Activated T-helper 1 cell treated with anti-CD3 and anti-CD28 coated beads, Interleukin-12 subunit alpha, Interleukin-12 subunit beta, Interleukin-2, Interleukin-4 antibody, amounts not matched to agents 30 ng/mL and 10 ng/mL and 1 ng/mL, durations not matched to agents 14 hours and 24 hours and 36 hours (primary cell): Measurements from ENCODE around the gene TRPV5. TPM values are rescaled to one million over a fixed set of nuclear protein-coding genes. Genes with fewer than 3 reads are reported as not detected.

Experiments
- DNase-seq: peaks from one replicate; pipeline ENCODE4 v3.0.0; 2021; ENCODE audit warnings: low spot score
- H3K27ac Mint-ChIP-seq: one replicate; pipeline ENCODE4 v1.8.0; 2021; ENCODE audit warnings: mild to moderate bottlenecking, mixed read lengths
- H3K27me3 Mint-ChIP-seq: one replicate; pipeline ENCODE4 v1.8.0; 2022; ENCODE audit warnings: mild to moderate bottlenecking, moderate library complexity, mixed read lengths; ENCODE audit not compliant: insufficient read depth
- H3K36me3 Mint-ChIP-seq: one replicate; pipeline ENCODE4 v1.8.0; 2021; ENCODE audit warnings: low read depth, mixed read lengths
- H3K4me1 Mint-ChIP-seq: one replicate; pipeline ENCODE4 v1.8.0; 2021; ENCODE audit warnings: low read depth, mixed read lengths
- H3K4me3 Mint-ChIP-seq: one replicate; pipeline ENCODE4 v1.8.0; 2021; ENCODE audit warnings: mild to moderate bottlenecking, moderate library complexity, mixed read lengths
- H3K9me3 Mint-ChIP-seq: one replicate; pipeline ENCODE4 v1.8.0; 2021; ENCODE audit warnings: mixed read lengths
- intact Hi-C: fragments of 100-400 bp; cut with micrococcal nuclease; formaldehyde crosslinking; loops from one replicate; pipeline ENCODE4 v1.15.1; 2024
- total RNA-seq: library from RNA; stranded (reverse); gene quantifications from 2 replicates; pipeline ENCODE4 v1.2.3, GENCODE V29; 2022

The TRPV5 gene
- total RNA-seq, 1 donor from 2014 or later = not detected

DNA sequence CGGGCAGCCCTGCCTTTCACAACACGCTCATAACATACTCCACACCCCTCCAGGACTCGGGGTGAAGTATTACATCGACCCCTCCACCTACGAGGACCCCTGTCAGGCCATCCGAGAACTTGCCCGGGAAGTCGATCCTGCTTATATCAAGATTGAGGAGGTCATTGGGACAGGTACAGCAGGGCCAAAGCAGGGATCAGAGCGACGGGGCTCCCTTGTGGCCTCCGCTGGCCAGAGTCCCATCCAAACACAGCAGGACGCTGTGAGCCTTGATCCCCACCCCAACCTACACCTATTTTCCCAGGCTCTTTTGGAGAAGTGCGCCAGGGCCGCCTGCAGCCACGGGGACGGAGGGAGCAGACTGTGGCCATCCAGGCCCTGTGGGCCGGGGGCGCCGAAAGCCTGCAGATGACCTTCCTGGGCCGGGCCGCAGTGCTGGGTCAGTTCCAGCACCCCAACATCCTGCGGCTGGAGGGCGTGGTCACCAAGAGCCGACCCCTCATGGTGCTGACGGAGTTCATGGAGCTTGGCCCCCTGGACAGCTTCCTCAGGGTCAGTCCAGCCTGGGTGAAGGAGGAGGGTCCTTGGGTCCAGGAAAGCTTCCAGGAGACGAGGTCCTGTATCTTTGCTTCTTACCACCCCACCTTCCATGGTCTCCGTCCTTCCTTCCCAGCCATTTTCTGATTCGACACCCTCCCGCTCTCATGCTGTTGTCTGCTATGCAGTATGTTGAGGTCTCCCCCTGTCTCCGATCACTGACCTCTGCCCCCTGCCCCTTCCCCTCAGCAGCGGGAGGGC is 65.2 kb downstream of the TRPV5 start:
- no peaks in the 10 kb centered on the region for H3K4me1 Mint-ChIP-seq
- H3K27me3 Mint-ChIP-seq = no peaks in the 10 kb centered on the region
- intact Hi-C loops = no loop called here
- no peak overlapping the region for H3K27ac Mint-ChIP-seq
- no peaks in the 10 kb centered on the region for H3K9me3 Mint-ChIP-seq
- no peaks in the 10 kb centered on the region for H3K36me3 Mint-ChIP-seq
- H3K4me3 Mint-ChIP-seq = no peak overlapping the region
- no peak for DNase-seq

DNA sequence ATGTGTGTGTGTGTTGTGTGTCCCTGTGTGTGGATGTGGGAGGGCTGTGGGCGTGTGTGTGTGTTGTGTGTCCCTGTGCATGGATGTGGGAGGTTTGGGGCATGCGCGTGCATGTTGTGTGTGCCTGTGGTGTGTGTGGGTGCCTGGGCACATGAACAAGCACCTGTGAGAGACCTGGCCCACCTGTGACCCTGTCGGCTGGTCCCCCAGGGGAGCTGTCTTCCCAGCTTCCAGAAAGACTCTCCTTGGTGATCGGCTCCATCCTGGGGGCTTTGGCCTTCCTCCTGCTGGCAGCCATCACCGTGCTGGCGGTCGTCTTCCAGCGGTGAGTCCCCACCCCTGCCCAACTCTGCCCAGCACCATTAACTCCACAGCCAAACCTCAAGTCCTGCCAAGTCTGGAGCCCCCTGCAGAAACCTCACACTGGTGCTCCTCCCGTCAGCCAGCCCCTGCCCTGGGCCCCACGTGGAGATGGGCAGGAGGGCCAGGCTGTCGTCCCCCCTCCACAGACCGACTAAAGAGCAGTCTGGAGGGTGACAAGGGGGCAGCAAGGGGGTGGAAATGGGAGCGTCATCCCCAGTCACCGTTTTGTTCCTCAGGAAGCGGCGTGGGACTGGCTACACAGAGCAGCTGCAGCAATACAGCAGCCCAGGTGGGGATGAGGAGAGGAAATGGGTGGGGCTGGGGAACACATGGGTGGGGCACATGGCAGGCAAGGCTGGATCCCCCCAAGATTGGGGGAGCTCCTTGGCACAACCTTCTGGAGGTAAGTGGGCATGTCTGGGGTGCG is 66.0 kb downstream of the TRPV5 start:
- Mint-ChIP-seq H3K9me3 (no peaks in the 10 kb centered on the region), H3K27me3 (no peaks in the 10 kb centered on the region), H3K4me1 (no peaks in the 10 kb centered on the region), H3K27ac (no peak overlapping the region), H3K36me3 (no peaks in the 10 kb centered on the region), H3K4me3 (no peak overlapping the region)
- no peak for DNase-seq
- intact Hi-C loops = no loop called here

DNA sequence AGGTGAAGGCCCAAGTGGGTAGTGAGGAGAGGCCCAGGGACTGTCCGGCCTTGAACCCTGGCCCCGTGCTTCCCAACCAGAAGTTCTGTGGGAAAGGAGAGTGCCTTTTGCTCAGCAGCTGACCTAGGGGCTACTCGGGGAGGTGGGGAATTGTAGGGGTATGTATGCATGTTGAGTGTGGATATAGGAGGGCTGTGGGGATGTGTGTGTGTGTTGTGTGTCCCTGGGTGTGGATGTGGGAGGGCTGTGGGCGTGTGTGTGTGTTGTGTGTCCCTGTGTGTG is 66.5 kb downstream of the TRPV5 start:
- Mint-ChIP-seq H3K27ac (no peak overlapping the region), H3K27me3 (no peaks in the 10 kb centered on the region)
- intact Hi-C loops = no loop called here

DNA sequence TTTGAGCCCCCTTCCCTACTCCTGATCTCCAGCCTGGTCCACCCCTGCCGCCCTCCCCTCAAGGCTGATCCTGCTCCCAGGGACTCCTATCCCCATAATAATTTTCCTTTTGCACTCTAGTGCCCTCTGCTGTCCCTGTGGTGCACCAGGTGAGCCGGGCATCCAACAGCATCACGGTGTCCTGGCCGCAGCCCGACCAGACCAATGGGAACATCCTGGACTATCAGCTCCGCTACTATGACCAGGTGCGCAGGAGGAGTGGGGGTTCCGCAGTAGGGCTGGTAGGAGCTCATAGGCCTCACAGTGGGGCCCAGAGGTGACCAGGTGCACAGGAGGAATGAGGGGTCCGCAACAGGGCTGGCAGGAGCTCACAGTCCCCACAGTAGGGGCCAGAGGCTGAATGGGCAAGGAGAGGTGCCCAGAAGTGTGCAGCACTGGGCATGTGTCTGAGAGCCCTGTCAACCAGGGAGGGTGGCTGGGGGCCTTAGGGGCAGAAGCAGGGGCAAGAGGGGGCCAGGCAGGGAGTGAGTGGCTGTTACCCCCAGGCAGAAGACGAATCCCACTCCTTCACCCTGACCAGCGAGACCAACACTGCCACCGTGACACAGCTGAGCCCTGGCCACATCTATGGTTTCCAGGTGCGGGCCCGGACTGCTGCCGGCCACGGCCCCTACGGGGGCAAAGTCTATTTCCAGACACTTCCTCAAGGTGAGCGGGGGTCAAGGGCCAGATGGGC is 67.0 kb downstream of the TRPV5 start:
- no peaks in the 10 kb centered on the region for H3K9me3 Mint-ChIP-seq
- no peaks in the 10 kb centered on the region for H3K36me3 Mint-ChIP-seq
- peaks cover 2% of the 10 kb centered on the region for H3K27me3 Mint-ChIP-seq
- no peak overlapping the region for H3K27ac Mint-ChIP-seq
- DNase-seq = no peak
- no peaks in the 10 kb centered on the region for H3K4me1 Mint-ChIP-seq
- H3K4me3 Mint-ChIP-seq = no peak overlapping the region
- intact Hi-C loops = loop anchor here (1.0 kb wide), 1 partner anchor 12 kb away; no protein-coding TSS in a partner anchor

More for the DNA sequence above, 66.5 kb downstream of the TRPV5 start:
- H3K9me3 Mint-ChIP-seq = no peaks in the 10 kb centered on the region
- DNase-seq = no peak
- no peaks in the 10 kb centered on the region for H3K36me3 Mint-ChIP-seq
- no peak overlapping the region for H3K4me3 Mint-ChIP-seq
- no peaks in the 10 kb centered on the region for H3K4me1 Mint-ChIP-seq

GRCh38 chr7:142865766-142866165 is 67.8 kb downstream of the TRPV5 start:
- no peak overlapping the region for H3K27ac Mint-ChIP-seq
- H3K4me1 Mint-ChIP-seq = no peaks in the 10 kb centered on the region
- H3K36me3 Mint-ChIP-seq = no peaks in the 10 kb centered on the region
- no peak overlapping the region for H3K4me3 Mint-ChIP-seq
- no peak for DNase-seq
- peaks cover 5% of the 10 kb centered on the region for H3K27me3 Mint-ChIP-seq
- H3K9me3 Mint-ChIP-seq = no peaks in the 10 kb centered on the region
- intact Hi-C loops = loop anchor here (1.0 kb wide), 1 partner anchor 11 kb away; no protein-coding TSS in a partner anchor

DNA sequence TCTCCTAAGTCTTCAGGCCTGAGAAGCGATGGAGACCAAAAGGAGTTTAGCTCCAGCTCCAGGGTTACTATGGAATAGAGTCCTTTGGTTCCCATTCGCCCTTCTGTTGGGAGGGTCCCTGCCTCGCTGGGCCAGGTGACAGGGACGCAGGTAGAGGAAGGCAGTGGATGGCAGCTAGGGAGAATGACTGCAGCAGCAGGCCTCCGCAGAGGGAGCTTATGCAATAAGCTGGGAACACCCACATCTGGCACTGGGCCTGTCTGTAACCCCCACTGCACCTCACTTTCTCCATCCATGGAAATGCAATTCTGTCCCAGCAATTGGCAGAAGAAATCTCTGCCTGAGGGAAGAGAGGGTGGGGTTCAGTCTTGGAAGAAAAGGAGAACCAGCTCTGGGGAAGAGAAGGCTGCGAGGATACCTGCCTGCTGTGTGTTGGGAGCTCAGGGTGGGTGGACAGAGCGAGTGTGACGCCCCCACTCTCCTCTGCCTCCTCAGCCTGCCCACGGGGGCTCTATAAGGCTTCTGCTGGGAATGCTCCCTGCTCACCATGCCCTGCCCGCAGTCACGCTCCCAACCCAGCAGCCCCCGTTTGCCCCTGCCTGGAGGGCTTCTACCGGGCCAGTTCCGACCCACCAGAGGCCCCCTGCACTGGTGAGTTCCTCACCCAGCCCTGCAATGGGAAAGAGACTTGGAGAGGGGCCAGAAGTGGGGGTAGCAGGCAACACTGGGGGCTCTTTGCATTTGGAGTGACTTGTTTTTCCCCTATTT is 68.4 kb downstream of the TRPV5 start:
- Mint-ChIP-seq H3K4me1 (no peaks in the 10 kb centered on the region), H3K36me3 (no peaks in the 10 kb centered on the region), H3K4me3 (no peak overlapping the region), H3K9me3 (no peaks in the 10 kb centered on the region), H3K27ac (no peak overlapping the region), H3K27me3 (peaks cover 11% of the 10 kb centered on the region)
- intact Hi-C loops = no loop called here
- DNase-seq = no peak

DNA sequence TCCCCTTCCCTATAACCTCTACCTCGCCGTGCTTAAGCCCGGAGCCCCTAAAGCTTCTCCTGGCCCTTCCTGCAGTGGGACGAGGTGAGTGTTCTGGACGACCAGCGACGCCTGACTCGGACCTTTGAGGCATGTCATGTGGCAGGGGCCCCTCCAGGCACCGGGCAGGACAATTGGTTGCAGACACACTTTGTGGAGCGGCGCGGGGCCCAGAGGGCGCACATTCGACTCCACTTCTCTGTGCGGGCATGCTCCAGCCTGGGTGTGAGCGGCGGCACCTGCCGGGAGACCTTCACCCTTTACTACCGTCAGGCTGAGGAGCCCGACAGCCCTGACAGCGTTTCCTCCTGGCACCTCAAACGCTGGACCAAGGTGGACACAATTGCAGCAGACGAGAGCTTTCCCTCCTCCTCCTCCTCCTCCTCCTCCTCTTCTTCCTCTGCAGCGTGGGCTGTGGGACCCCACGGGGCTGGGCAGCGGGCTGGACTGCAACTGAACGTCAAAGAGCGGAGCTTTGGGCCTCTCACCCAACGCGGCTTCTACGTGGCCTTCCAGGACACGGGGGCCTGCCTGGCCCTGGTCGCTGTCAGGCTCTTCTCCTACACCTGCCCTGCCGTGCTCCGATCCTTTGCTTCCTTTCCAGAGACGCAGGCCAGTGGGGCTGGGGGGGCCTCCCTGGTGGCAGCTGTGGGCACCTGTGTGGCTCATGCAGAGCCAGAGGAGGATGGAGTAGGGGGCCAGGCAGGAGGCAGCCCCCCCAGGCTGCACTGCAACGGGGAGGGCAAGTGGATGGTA is 69.5 kb downstream of the TRPV5 start:
- no peak overlapping the region for H3K4me3 Mint-ChIP-seq
- H3K36me3 Mint-ChIP-seq = no peaks in the 10 kb centered on the region
- intact Hi-C loops = no loop called here
- no peak for DNase-seq
- H3K9me3 Mint-ChIP-seq = no peaks in the 10 kb centered on the region
- H3K4me1 Mint-ChIP-seq = no peaks in the 10 kb centered on the region
- peaks cover 11% of the 10 kb centered on the region for H3K27me3 Mint-ChIP-seq
- no peak overlapping the region for H3K27ac Mint-ChIP-seq

GRCh38 chr7:142862786-142863400 is 70.7 kb downstream of the TRPV5 start:
- peaks cover 11% of the 10 kb centered on the region for H3K27me3 Mint-ChIP-seq
- no peak overlapping the region for H3K27ac Mint-ChIP-seq
- H3K9me3 Mint-ChIP-seq = no peaks in the 10 kb centered on the region
- no peak for DNase-seq
- H3K36me3 Mint-ChIP-seq = no peaks in the 10 kb centered on the region
- H3K4me1 Mint-ChIP-seq = no peaks in the 10 kb centered on the region
- no peak overlapping the region for H3K4me3 Mint-ChIP-seq
- intact Hi-C loops = no loop called here

DNA sequence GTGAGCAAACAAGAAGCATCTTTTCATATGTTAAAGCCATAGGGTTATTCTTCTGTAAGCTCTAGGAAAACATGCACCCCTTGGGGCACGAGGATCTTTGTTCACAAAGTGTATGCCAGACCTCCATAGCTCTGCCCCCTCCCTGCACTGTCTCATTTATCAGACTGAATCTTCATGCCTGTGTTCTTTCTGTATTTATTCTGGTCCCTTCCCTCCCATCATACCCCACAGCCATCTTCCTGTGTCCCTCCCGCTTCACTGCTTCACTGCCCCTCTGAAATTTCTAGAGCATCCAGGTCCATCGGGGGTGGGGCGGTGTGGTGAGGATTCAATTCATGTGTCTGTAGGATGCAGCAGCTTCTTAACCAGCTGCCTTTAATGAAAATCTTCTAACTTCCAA is 71.2 kb downstream of the TRPV5 start:
- H3K4me1 Mint-ChIP-seq = no peaks in the 10 kb centered on the region
- no peak overlapping the region for H3K27ac Mint-ChIP-seq
- peaks cover 11% of the 10 kb centered on the region for H3K27me3 Mint-ChIP-seq
- DNase-seq = no peak
- H3K36me3 Mint-ChIP-seq = no peaks in the 10 kb centered on the region
- no peaks in the 10 kb centered on the region for H3K9me3 Mint-ChIP-seq
- H3K4me3 Mint-ChIP-seq = no peak overlapping the region
- intact Hi-C loops = no loop called here

GRCh38 chr7:142860968-142861367 is 72.6 kb downstream of the TRPV5 start:
- Mint-ChIP-seq H3K27ac (no peak overlapping the region), H3K4me1 (no peaks in the 10 kb centered on the region), H3K9me3 (no peaks in the 10 kb centered on the region), H3K4me3 (no peak overlapping the region), H3K27me3 (peaks cover 21% of the 10 kb centered on the region), H3K36me3 (no peaks in the 10 kb centered on the region)
- DNase-seq = no peak
- intact Hi-C loops = no loop called here

DNA sequence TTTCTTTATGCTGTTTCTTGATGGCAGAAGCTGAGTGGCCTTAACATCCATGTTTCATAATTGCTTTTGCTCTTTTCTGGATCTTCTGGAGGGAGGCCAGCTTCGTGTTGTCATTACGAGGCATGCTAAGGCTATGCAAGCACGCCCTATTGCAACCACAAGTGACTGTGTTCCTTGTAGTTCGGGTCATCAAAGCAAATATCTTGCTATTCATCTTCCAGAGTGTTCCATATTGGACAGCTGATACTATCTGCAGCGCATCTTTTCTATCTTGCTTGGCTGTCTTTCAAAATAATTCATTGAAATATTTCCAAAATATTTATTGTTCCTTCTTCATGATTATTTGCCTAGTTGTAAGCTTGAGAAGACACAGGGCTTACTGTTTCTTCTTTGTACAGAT is 73.7 kb downstream of the TRPV5 start:
- DNase-seq = no peak
- intact Hi-C loops = loop anchor here (5.0 kb wide), 1 partner anchor 538 kb away; no protein-coding TSS in a partner anchor
- H3K4me1 Mint-ChIP-seq = no peaks in the 10 kb centered on the region
- no peak overlapping the region for H3K27ac Mint-ChIP-seq
- H3K4me3 Mint-ChIP-seq = no peak overlapping the region
- no peaks in the 10 kb centered on the region for H3K36me3 Mint-ChIP-seq
- H3K27me3 Mint-ChIP-seq = peaks cover 24% of the 10 kb centered on the region
- no peaks in the 10 kb centered on the region for H3K9me3 Mint-ChIP-seq
